Measurements from ENCODE around the gene PLAGL1.

PLAGL1 gene

DNA sequence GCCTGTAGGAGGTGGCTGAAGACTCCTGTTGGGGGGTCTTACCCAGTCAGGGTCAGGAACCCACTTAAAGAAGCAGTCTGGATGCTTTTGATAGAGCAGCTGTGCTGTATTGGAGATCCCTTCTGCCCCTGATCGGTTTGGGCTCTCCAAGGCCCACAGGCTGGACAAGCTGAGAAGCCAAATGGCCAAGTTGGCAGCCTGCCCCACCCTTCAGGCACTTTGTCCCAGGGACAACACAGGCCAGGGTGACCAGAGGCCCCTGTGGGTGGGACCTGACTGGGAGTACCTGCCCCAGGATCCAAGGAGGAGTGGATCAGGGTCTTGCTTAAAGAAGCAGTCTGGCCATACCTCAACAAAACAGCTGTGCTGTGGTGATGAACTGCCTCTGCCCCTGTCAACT lies 95.4 kb downstream of the PLAGL1 start:
- TF ChIP-seq Cebpa-rat (IDR thresholded peaks at IDR 0.05): no peak
- Histone ChIP-seq H3K27ac (no peak overlapping the region), H3K4me3 (no peak overlapping the region), H3K4me2 (no peak overlapping the region), H3K4me1 (no peaks in the 10 kb centered on the region), H3K9me3 (peaks cover 34% of the 10 kb centered on the region), H3K36me3 (no peaks in the 10 kb centered on the region), H3K9ac (no peak overlapping the region), H4K20me1 (no peaks in the 10 kb centered on the region), H3K27me3 (no peaks in the 10 kb centered on the region)

DNA sequence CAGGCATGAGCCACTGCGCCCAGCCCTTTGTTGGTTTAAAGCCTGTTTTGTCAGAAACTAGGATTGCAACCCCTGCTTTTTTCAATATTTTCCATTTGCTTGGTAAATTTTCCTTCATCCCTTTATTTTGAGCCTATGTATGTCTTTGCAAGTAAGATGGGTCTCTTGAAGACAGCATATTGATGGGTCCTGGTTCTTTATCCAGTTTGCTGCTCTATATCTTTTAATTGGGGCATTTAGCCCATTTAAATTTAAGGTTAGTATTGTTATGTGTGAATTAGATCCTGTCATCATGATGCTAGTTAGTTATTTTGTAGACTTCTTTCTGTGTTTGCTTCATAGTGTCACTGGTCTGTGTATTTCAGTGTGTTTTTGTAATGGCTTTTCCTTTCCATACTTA lies 97.0 kb downstream of the PLAGL1 start:
- TF ChIP-seq Cebpa-rat (IDR thresholded peaks at IDR 0.05): no peak
- no peak overlapping the region for H3K4me3 ChIP-seq
- peaks cover 34% of the 10 kb centered on the region for H3K9me3 ChIP-seq
- no peak overlapping the region for H3K9ac ChIP-seq
- no peak overlapping the region for H3K4me2 ChIP-seq
- H4K20me1 ChIP-seq: no peaks in the 10 kb centered on the region
- no peaks in the 10 kb centered on the region for H3K4me1 ChIP-seq
- H3K27me3 ChIP-seq: no peaks in the 10 kb centered on the region
- no peaks in the 10 kb centered on the region for H3K36me3 ChIP-seq
- H3K27ac ChIP-seq: no peak overlapping the region

DNA sequence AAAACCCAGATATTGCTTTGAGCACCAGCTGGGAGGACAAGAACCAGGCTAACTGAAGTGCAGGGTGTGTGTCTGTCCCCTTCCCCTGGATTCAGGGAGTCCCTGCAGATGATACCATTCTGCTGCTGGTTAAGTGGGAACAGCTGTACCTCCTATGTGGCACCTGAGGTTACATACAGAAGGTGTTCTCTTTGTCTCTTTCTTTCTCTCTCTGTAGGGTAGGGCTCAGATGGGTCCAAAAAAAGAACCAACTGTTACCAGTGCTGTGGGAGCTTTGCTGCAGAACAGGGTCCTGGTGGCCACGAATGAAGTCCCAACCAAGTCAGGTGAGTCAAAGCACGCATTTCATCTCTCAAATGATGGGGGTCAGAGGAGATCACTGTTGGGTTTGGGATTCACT lies 105.2 kb downstream of the PLAGL1 start:
- Histone ChIP-seq H3K4me1 (peaks cover 15% of the 10 kb centered on the region), H3K27me3 (no peaks in the 10 kb centered on the region), H3K9me3 (no peaks in the 10 kb centered on the region), H3K4me2 (no peak overlapping the region), H4K20me1 (no peaks in the 10 kb centered on the region), H3K9ac (no peak overlapping the region), H3K27ac (no peak overlapping the region), H3K36me3 (no peaks in the 10 kb centered on the region), H3K4me3 (no peak overlapping the region)
- no peak for TF ChIP-seq Cebpa-rat (IDR thresholded peaks at IDR 0.05)

GRCh38 chr6:143901885-143902750 lies 105.9 kb downstream of the PLAGL1 start:
- Histone ChIP-seq H3K27ac (no peak overlapping the region), H3K4me3 (no peak overlapping the region), H3K9me3 (no peaks in the 10 kb centered on the region), H3K4me1 (peaks cover 15% of the 10 kb centered on the region), H4K20me1 (no peaks in the 10 kb centered on the region), H3K36me3 (no peaks in the 10 kb centered on the region), H3K9ac (no peak overlapping the region), H3K4me2 (peak overlapping the region; percentile 39), H3K27me3 (no peaks in the 10 kb centered on the region)
- TF ChIP-seq Cebpa-rat (IDR thresholded peaks at IDR 0.05): no peak

DNA sequence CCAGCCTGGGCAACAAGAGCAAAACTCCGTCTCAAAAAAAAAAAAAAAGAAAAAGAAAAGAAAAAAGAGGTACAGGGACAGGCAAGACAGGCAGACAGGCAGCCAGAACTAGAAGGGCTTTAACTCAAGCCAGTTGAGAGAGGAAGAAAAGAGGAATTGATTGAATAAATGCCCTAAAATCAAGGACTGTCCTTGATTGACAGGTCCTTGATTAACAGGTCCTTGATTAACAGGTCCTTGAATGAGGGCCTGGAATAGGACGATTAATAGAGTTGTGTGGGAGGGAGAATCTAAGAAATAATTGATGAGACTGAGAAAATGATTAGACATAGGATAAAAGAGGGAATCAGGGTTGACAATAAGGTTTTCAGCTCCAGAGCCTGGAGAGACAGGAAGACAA lies 107.7 kb downstream of the PLAGL1 start:
- Histone ChIP-seq H3K27ac (no peak overlapping the region), H3K4me3 (no peak overlapping the region), H4K20me1 (no peaks in the 10 kb centered on the region), H3K36me3 (no peaks in the 10 kb centered on the region), H3K9me3 (no peaks in the 10 kb centered on the region), H3K9ac (no peak overlapping the region), H3K4me2 (no peak overlapping the region), H3K27me3 (no peaks in the 10 kb centered on the region), H3K4me1 (peaks cover 15% of the 10 kb centered on the region)
- TF ChIP-seq Cebpa-rat (IDR thresholded peaks at IDR 0.05): no peak

GRCh38 chr6:143896126-143896860 lies 111.8 kb downstream of the PLAGL1 start:
- Histone ChIP-seq H3K27me3 (no peaks in the 10 kb centered on the region), H3K9me3 (no peaks in the 10 kb centered on the region), H3K9ac (no peak overlapping the region), H3K4me3 (no peak overlapping the region), H3K27ac (no peak overlapping the region), H3K36me3 (no peaks in the 10 kb centered on the region), H4K20me1 (no peaks in the 10 kb centered on the region), H3K4me2 (no peak overlapping the region), H3K4me1 (no peaks in the 10 kb centered on the region)
- no peak for TF ChIP-seq Cebpa-rat (IDR thresholded peaks at IDR 0.05)

DNA sequence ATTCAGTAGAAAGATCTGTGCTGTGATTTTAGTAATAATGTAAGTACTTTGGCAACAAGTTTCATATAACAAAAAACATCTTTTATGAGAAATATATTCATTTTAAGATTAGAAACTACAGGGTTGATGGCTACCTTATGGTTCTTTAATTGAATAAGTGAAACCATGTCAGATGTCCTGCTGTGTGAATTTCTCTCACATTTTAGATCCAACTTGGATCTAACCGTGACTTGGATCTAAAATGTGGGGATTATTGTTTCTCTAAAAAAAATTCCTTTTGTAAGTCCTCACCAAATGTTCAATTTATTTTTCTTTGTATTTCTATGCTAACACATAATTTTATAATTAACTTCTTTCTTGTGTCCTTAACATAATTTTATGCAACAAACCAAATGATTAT lies 113.4 kb downstream of the PLAGL1 start:
- no peaks in the 10 kb centered on the region for H4K20me1 ChIP-seq
- no peak overlapping the region for H3K27ac ChIP-seq
- no peak overlapping the region for H3K9ac ChIP-seq
- H3K27me3 ChIP-seq: no peaks in the 10 kb centered on the region
- H3K4me2 ChIP-seq: no peak overlapping the region
- H3K4me3 ChIP-seq: no peak overlapping the region
- H3K9me3 ChIP-seq: no peaks in the 10 kb centered on the region
- H3K36me3 ChIP-seq: no peaks in the 10 kb centered on the region
- TF ChIP-seq Cebpa-rat (IDR thresholded peaks at IDR 0.05): no peak
- no peaks in the 10 kb centered on the region for H3K4me1 ChIP-seq
